Gastrocnemius medialis (tissue), 4 donors: ENCODE data around the gene CORIN.

Source experiments
- CTCF ChIP-seq, 5 experiments: fragments of 450-650 bp in 3 of 5; fragments of 200-600 bp in 2 of 5; sonication (generic) in 2 of 5; IDR thresholded peaks in 4 of 5; conservative IDR thresholded peaks in 1 of 5; 1 replicate in 4 of 5; 2 replicates in 1 of 5; pipeline ENCODE4 v1.5.1; 2016 to 2019; ENCODE audit warnings: antibody characterized with exemption in 5 of 5, mild to moderate bottlenecking in 3 of 5, moderate library complexity in 3 of 5
- POLR2A ChIP-seq, 2 donors: fragments of 450-650 bp; IDR thresholded peaks; one replicate each; pipeline ENCODE4 v1.6.1; 2017; ENCODE audit warnings: antibody characterized with exemption in 2 of 2, mild to moderate bottlenecking in 2 of 2, moderate library complexity in 2 of 2

GRCh38 chr4:47736146-47736545 lies 101.7 kb downstream of the CORIN start:
- TF ChIP-seq CTCF (IDR thresholded peaks at IDR 0.05 in 4 of 5, conservative IDR thresholded peaks at IDR 0.05 in 1 of 5) (no peak), POLR2A (IDR thresholded peaks at IDR 0.05) (no peak)
